Measurements from ENCODE around the gene TMED5.
"Not testable (repeated sequence)": the region's sequence is repeated elsewhere in the genome, so short reads cannot be mapped to it uniquely, and the experiment has no call there.

The TMED5 gene

DNA sequence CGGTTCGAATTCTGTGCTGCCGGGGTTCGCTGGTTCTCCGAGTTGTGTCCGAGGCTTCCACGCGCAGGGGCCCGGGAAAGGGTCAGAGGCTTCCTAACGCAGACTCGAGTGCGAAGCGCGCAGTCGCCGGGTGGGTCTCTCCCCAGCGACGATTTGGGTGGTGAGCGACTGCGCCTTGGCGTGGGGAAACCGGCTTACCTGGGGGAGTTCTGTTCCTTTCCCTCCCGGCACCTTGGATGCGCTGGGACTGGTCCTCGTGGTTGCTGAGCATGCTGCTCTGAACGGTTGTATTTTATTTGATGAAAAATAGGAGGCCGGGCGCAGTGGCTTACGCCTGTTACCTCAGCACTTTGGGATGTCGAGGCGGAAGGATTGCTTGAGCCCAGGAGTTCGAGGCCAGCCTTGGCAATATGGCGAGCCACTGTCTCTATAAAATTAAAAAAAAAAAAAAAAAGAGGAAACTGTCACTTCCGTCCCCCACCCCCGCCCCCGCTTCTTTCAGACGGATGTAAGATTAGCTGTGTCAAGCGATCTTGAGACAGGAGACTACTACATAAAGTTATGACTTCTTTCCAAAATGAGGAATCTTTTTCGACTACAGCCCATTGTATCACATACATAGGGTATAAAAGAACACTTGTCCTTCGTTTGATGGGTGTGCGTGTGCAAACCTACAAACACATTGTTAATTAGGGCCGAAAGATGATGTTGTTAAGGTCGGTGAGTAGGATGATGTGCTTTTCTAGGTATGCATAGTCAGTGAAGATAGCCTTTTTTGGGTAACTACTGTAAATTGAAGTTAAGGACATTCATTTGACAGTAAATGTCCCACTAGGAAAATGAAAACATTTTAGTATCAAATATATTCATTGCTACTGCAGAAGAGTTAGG lies 755 bp upstream of the TMED5 start, which contains the start of gene CCDC18:
Gene CCDC18 (plus strand): TSS at position 2 of the 891 bp plus-strand sequence. CDS start 2,638 bp downstream, outside the sequence.
- peak within 1 kb of the TSS; percentile 82 for H3K9ac ChIP-seq
- peak within 1 kb of the TSS; percentile 66 for H3K4me2 ChIP-seq
- H3K4me3 ChIP-seq (IDR thresholded peaks at IDR 0.05; ENCODE audit: insufficient read depth, low read depth, low read length) = peak within 1 kb of the TSS; percentile 47
- peaks cover 61% of the 10 kb centered on the region for H3K79me2 ChIP-seq (ENCODE audit: insufficient read depth, low read depth)
- no peaks in the 10 kb centered on the region; the same call in 1 of the 2 replicates for H4K20me1 ChIP-seq (ENCODE audit: insufficient read depth)
- H3K4me1 ChIP-seq (ENCODE audit: low read depth, poor library complexity, severe bottlenecking) = peaks cover 35% of the 10 kb centered on the region
- TF ChIP-seq CTCF (conservative IDR thresholded peaks at IDR 0.05; ENCODE audit: low read depth, low read length) = no peak
- peak within 1 kb of the TSS; percentile 71 for H2AFZ ChIP-seq (ENCODE audit: low read depth)
- no peaks in the 10 kb centered on the region for H3K27me3 ChIP-seq (ENCODE audit: insufficient read depth, low read depth)
- peak within 1 kb of the TSS; percentile 92 for H3K27ac ChIP-seq
- no peaks in the 10 kb centered on the region for H3K36me3 ChIP-seq (ENCODE audit: insufficient read depth)

DNA sequence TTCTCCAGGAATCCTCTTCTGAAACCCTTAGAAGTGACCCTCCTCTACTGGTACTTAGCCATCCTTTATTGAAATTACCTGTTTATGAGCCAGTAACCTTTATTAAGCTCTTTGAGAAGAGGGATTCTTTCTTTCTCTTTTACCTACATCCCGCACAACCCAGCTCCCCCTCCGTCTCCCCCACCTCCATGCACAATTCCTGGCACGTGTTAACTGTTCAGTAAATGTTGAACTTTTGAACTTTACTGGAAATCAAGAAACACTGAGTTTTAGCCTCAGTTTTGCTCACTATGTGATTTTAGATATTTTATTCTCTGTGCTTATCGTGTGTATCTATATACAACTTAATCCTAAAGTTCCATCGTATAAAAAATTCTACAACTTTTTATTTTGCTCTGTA lies 1.8 kb downstream of the TMED5 start:
- Histone ChIP-seq H4K20me1 (ENCODE audit: insufficient read depth) (no peaks in the 10 kb centered on the region; the same call in 1 of the 2 replicates), H3K27me3 (ENCODE audit: insufficient read depth, low read depth) (no peaks in the 10 kb centered on the region), H3K4me2 (peak overlapping the region; percentile 66), H3K27ac (no peak overlapping the region), H3K36me3 (ENCODE audit: insufficient read depth) (no peaks in the 10 kb centered on the region), H2AFZ (ENCODE audit: low read depth) (no peak overlapping the region), H3K9ac (peak overlapping the region; percentile 82; the same call in 1 of the 2 replicates), H3K4me1 (ENCODE audit: low read depth, poor library complexity, severe bottlenecking) (peaks cover 33% of the 10 kb centered on the region), H3K79me2 (ENCODE audit: insufficient read depth, low read depth) (peaks cover 81% of the 10 kb centered on the region), H3K4me3 (IDR thresholded peaks at IDR 0.05; ENCODE audit: insufficient read depth, low read depth, low read length) (no peak overlapping the region)
- no peak for TF ChIP-seq CTCF (conservative IDR thresholded peaks at IDR 0.05; ENCODE audit: low read depth, low read length)

GRCh38 chr1:93177991-93178390 lies 2.2 kb downstream of the TMED5 start:
- Histone ChIP-seq H3K27ac (no peak overlapping the region), H3K36me3 (ENCODE audit: insufficient read depth) (no peaks in the 10 kb centered on the region), H3K4me1 (ENCODE audit: low read depth, poor library complexity, severe bottlenecking) (peaks cover 29% of the 10 kb centered on the region), H2AFZ (ENCODE audit: low read depth) (no peak overlapping the region), H3K79me2 (ENCODE audit: insufficient read depth, low read depth) (peaks cover 82% of the 10 kb centered on the region), H4K20me1 (ENCODE audit: insufficient read depth) (no peaks in the 10 kb centered on the region; the same call in 1 of the 2 replicates), H3K9ac (no peak overlapping the region), H3K4me2 (peak overlapping the region; percentile 66), H3K27me3 (ENCODE audit: insufficient read depth, low read depth) (no peaks in the 10 kb centered on the region), H3K4me3 (IDR thresholded peaks at IDR 0.05; ENCODE audit: insufficient read depth, low read depth, low read length) (no peak overlapping the region)
- TF ChIP-seq CTCF (conservative IDR thresholded peaks at IDR 0.05; ENCODE audit: low read depth, low read length) = no peak

DNA sequence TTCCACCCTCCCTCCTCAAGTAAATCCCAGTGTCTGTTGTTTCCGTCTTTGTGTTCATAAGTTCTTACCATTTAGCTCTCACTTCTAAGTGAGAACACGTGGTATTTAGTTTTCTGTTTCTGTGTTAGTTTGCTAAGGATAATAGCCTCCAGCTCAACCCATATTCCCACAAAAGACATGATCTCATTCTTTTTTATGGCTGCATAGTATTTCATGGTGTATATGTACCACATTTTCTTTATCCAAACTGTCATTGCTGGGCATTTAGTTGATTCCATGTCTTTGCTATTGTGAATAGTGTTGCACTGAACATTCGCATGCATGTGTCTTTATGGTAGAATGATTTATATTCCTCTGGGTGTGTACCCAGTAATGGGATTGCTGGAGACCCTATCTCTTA lies 5.6 kb downstream of the TMED5 start:
- H3K4me3 ChIP-seq (IDR thresholded peaks at IDR 0.05; ENCODE audit: insufficient read depth, low read depth, low read length); H3K27ac ChIP-seq; H3K4me2 ChIP-seq; H2AFZ ChIP-seq (ENCODE audit: low read depth); H3K36me3 ChIP-seq (ENCODE audit: insufficient read depth); H3K27me3 ChIP-seq (ENCODE audit: insufficient read depth, low read depth); H3K9ac ChIP-seq; H4K20me1 ChIP-seq (ENCODE audit: insufficient read depth): not testable (repeated sequence)
- H3K4me1 ChIP-seq (ENCODE audit: low read depth, poor library complexity, severe bottlenecking) = peaks cover 15% of the 10 kb centered on the region
- peaks cover 81% of the 10 kb centered on the region for H3K79me2 ChIP-seq (ENCODE audit: insufficient read depth, low read depth)

DNA sequence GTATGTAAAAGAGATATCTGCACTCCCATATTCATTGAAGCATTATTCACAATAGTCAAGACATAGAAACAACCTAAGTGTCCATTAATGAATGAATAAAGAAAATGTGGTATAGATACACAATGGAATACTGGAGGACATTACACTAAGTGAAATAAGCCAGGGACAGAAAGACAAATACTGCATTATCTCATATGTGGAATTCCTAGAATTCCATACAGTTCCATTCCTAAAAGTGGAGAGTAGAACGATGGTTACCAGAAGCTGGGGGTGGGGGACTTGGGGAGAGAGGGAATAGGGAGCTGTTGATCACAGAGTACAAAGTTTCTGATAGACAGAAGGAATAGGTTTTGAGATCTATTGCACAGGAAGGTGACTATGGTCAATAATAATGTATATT lies 7.4 kb downstream of the TMED5 start:
- Histone ChIP-seq H3K4me1 (ENCODE audit: low read depth, poor library complexity, severe bottlenecking) (peaks cover 3% of the 10 kb centered on the region), H3K4me3 (IDR thresholded peaks at IDR 0.05; ENCODE audit: insufficient read depth, low read depth, low read length) (no peak overlapping the region), H3K4me2 (no peak overlapping the region), H3K36me3 (ENCODE audit: insufficient read depth) (no peaks in the 10 kb centered on the region), H3K9ac (no peak overlapping the region), H3K27ac (no peak overlapping the region), H2AFZ (ENCODE audit: low read depth) (no peak overlapping the region), H4K20me1 (ENCODE audit: insufficient read depth) (no peaks in the 10 kb centered on the region), H3K79me2 (ENCODE audit: insufficient read depth, low read depth) (peaks cover 83% of the 10 kb centered on the region; the same call in 1 of the 2 replicates), H3K27me3 (ENCODE audit: insufficient read depth, low read depth) (no peaks in the 10 kb centered on the region)
- TF ChIP-seq CTCF (conservative IDR thresholded peaks at IDR 0.05; ENCODE audit: low read depth, low read length) = no peak

Measured in KMS-11 (cell line).